ENCODE data around the gene LIPI. TPM values are rescaled to one million over a fixed set of nuclear protein-coding genes. Genes with fewer than 3 reads are reported as not detected.

The LIPI gene
- total RNA-seq, 3 donors from 2014 or later (not counting 1 experiment from before 2014, with no cell fraction given), result not detected

DNA sequence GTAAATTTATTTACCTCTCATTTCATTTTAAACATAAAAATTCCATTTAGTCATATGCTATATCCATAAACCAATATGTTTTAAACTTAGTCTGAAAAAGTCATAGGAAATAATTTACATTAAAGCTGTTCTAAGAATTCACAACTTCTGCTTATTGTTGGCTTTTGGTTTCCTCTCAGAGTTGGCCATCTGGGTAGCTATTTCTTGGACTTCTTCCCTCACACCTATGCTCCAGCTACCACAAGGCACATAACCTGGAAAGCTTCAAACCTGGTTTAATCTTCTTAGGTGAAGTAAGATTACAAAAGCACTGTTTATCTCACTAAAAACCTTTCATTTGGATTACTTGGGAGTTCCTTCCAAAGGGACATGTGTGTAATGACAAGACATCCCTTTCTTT, 35.0 kb upstream of the LIPI start:
- TF ChIP-seq, protein P1, sequence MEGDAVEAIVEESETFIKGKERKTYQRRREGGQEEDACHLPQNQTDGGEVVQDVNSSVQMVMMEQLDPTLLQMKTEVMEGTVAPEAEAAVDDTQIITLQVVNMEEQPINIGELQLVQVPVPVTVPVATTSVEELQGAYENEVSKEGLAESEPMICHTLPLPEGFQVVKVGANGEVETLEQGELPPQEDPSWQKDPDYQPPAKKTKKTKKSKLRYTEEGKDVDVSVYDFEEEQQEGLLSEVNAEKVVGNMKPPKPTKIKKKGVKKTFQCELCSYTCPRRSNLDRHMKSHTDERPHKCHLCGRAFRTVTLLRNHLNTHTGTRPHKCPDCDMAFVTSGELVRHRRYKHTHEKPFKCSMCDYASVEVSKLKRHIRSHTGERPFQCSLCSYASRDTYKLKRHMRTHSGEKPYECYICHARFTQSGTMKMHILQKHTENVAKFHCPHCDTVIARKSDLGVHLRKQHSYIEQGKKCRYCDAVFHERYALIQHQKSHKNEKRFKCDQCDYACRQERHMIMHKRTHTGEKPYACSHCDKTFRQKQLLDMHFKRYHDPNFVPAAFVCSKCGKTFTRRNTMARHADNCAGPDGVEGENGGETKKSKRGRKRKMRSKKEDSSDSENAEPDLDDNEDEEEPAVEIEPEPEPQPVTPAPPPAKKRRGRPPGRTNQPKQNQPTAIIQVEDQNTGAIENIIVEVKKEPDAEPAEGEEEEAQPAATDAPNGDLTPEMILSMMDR (IDR thresholded peaks at IDR 0.05), result no peak
- Mint-ChIP-seq H3K4me3 (no peak overlapping the region), H3K27me3 (ENCODE audit: low read depth in 2 of 2) (peaks cover 0 to 3% of the 10 kb centered on the region in 2 donors), H3K4me1 (no peaks in the 10 kb centered on the region), H3K9me3 (peaks cover 2 to 7% of the 10 kb centered on the region in 2 donors), H3K27ac (no peak overlapping the region), H3K36me3 (no peaks in the 10 kb centered on the region)
- Histone ChIP-seq H3K36me3 (ENCODE audit: control insufficient read depth, insufficient read depth, low read length) (no peaks in the 10 kb centered on the region), H3K4me1 (ENCODE audit: control insufficient read depth, insufficient read depth, low read length) (no peaks in the 10 kb centered on the region), H3K4me3 (ENCODE audit: low read length) (no peak overlapping the region), H3K9me3 (ENCODE audit: control insufficient read depth, insufficient read depth, low read length) (no peaks in the 10 kb centered on the region), H3K27ac (ENCODE audit: low read length) (no peak overlapping the region), H3K27me3 (ENCODE audit: control insufficient read depth, insufficient read depth, low read length) (no peaks in the 10 kb centered on the region)
- ATAC-seq (no peak), DNase-seq (no peak)
- intact Hi-C loops (cut with micrococcal nuclease), result no loop called here

- no peak overlapping the region for H3K27ac Mint-ChIP-seq
- DNase-seq (no peak), ATAC-seq (no peak)
- Histone ChIP-seq H3K4me3 (ENCODE audit: low read length) (no peak overlapping the region), H3K4me1 (ENCODE audit: control insufficient read depth, insufficient read depth, low read length) (no peaks in the 10 kb centered on the region), H3K36me3 (ENCODE audit: control insufficient read depth, insufficient read depth, low read length) (no peaks in the 10 kb centered on the region), H3K9me3 (ENCODE audit: control insufficient read depth, insufficient read depth, low read length) (no peaks in the 10 kb centered on the region), H3K27ac (ENCODE audit: low read length) (no peak overlapping the region), H3K27me3 (ENCODE audit: control insufficient read depth, insufficient read depth, low read length) (no peaks in the 10 kb centered on the region)
- H3K4me1 Mint-ChIP-seq, result no peaks in the 10 kb centered on the region
- TF ChIP-seq, protein P1 (IDR thresholded peaks at IDR 0.05), result no peak
- H3K4me3 Mint-ChIP-seq, result no peak overlapping the region
- peaks cover 0 to 2% of the 10 kb centered on the region in 2 donors for H3K27me3 Mint-ChIP-seq (ENCODE audit: low read depth in 2 of 2)
- no peaks in the 10 kb centered on the region for H3K36me3 Mint-ChIP-seq
- H3K9me3 Mint-ChIP-seq, result peaks cover under 1 to 6% of the 10 kb centered on the region in 2 donors
- intact Hi-C loops (cut with micrococcal nuclease), result no loop called here
Observed at GRCh38 chr21:14244911-14245310, 34.2 kb upstream of the LIPI start.

DNA sequence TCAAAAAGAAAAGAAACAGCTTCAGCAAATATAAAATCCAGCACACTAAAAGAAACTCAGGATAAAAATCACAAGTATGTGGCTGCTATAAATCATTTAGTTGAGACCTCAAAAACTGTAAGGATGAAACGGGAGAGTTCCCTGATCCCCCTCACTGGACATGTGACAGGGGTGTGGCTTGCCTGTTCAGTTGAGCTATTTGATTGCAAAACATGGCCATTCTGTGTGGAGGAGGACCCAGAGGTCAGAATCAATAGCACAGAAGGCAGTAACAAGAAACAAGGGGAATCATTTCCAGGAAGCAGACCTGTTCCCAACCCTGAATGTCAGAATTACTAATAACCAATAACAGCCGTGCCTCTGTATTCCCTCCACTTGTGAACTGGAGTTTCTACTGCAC, 33.1 kb upstream of the LIPI start:
- no peaks in the 10 kb centered on the region for H3K27me3 Mint-ChIP-seq (ENCODE audit: low read depth in 2 of 2)
- Histone ChIP-seq H3K27ac (ENCODE audit: low read length) (no peak overlapping the region), H3K4me1 (ENCODE audit: control insufficient read depth, insufficient read depth, low read length) (no peaks in the 10 kb centered on the region), H3K27me3 (ENCODE audit: control insufficient read depth, insufficient read depth, low read length) (no peaks in the 10 kb centered on the region), H3K36me3 (ENCODE audit: control insufficient read depth, insufficient read depth, low read length) (no peaks in the 10 kb centered on the region), H3K9me3 (ENCODE audit: control insufficient read depth, insufficient read depth, low read length) (no peaks in the 10 kb centered on the region), H3K4me3 (ENCODE audit: low read length) (no peak overlapping the region)
- H3K36me3 Mint-ChIP-seq, result no peaks in the 10 kb centered on the region
- DNase-seq (no peak), ATAC-seq (no peak)
- WGBS (ENCODE audit: insufficient coverage), result 65% methylated on average over 2 of the region's 2 CpGs
- H3K9me3 Mint-ChIP-seq, result peaks cover 0 to 4% of the 10 kb centered on the region in 2 donors
- no peak overlapping the region for H3K4me3 Mint-ChIP-seq
- intact Hi-C loops (cut with micrococcal nuclease), result no loop called here
- no peak overlapping the region for H3K27ac Mint-ChIP-seq
- H3K4me1 Mint-ChIP-seq, result no peaks in the 10 kb centered on the region
- TF ChIP-seq, protein P1 (IDR thresholded peaks at IDR 0.05), result no peak

- no peaks in the 10 kb centered on the region for H3K4me1 Mint-ChIP-seq
- DNase-seq (no peak), ATAC-seq (no peak)
- TF ChIP-seq, protein P1 (IDR thresholded peaks at IDR 0.05), result no peak
- H3K27me3 Mint-ChIP-seq (ENCODE audit: low read depth in 2 of 2), result no peaks in the 10 kb centered on the region
- no peaks in the 10 kb centered on the region for H3K4me1 ChIP-seq (ENCODE audit: control insufficient read depth, insufficient read depth, low read length)
- intact Hi-C loops (cut with micrococcal nuclease), result no loop called here
- H3K9me3 ChIP-seq (ENCODE audit: control insufficient read depth, insufficient read depth, low read length), result no peaks in the 10 kb centered on the region
- no peak overlapping the region for H3K4me3 ChIP-seq (ENCODE audit: low read length)
- no peak overlapping the region for H3K27ac ChIP-seq (ENCODE audit: low read length)
- H3K36me3 Mint-ChIP-seq, result no peaks in the 10 kb centered on the region
- H3K27ac Mint-ChIP-seq, result no peak overlapping the region
- H3K27me3 ChIP-seq (ENCODE audit: control insufficient read depth, insufficient read depth, low read length), result no peaks in the 10 kb centered on the region
- H3K9me3 Mint-ChIP-seq, result peaks cover 0 to 4% of the 10 kb centered on the region in 2 donors
- 56% methylated on average over 1 of the region's 1 CpG for WGBS (ENCODE audit: insufficient coverage)
- H3K4me3 Mint-ChIP-seq, result no peak overlapping the region
- no peaks in the 10 kb centered on the region for H3K36me3 ChIP-seq (ENCODE audit: control insufficient read depth, insufficient read depth, low read length)
Observed at GRCh38 chr21:14243461-14243860, 32.7 kb upstream of the LIPI start.
